GM23338 (cell line): ENCODE data around the gene OXNAD1. TPM values are rescaled to one million over a fixed set of nuclear protein-coding genes. Genes with fewer than 3 reads are reported as not detected.

Experiments used
- ATAC-seq: fragments of 200-7000 bp; cut with Tn5 transposase; 3 replicates; pipeline ENCODE4 v1.9.1; 2020
- DNase-seq: peaks from one replicate; pipeline ENCODE4 v3.0.0-alpha.2; 2015; ENCODE audit warnings: low spot score
- H2AFZ ChIP-seq: fragments of 200-600 bp; sonication (generic); 2 replicates; pipeline ENCODE4 v1.8.0; 2016; ENCODE audit warnings: antibody characterized with exemption, mild to moderate bottlenecking, moderate library complexity
- H3F3A ChIP-seq: fragments of 200-600 bp; sonication (generic); replicated peaks from 2 replicates; pipeline ENCODE4 v1.8.0; 2017; ENCODE audit warnings: antibody characterized with exemption, mixed run types, low read depth
- H3K27ac ChIP-seq: fragments of 200-600 bp; sonication (generic); 2 replicates; pipeline ENCODE4 v1.6.1; 2016; ENCODE audit warnings: low read depth
- H3K27me3 ChIP-seq: fragments of 200-600 bp; sonication (generic); 2 replicates; pipeline ENCODE4 v1.8.0; 2016; ENCODE audit warnings: mild to moderate bottlenecking, mixed run types, moderate library complexity; ENCODE audit not compliant: insufficient read depth
- H3K36me3 ChIP-seq: fragments of 200-600 bp; sonication (generic); 2 replicates; pipeline ENCODE4 v1.8.0; 2016; ENCODE audit warnings: mild to moderate bottlenecking; ENCODE audit not compliant: insufficient read depth
- H3K4me1 ChIP-seq: fragments of 200-600 bp; sonication (generic); 2 replicates; pipeline ENCODE4 v1.8.0; 2016; ENCODE audit warnings: mild to moderate bottlenecking, moderate library complexity; ENCODE audit not compliant: insufficient read depth
- H3K4me2 ChIP-seq: fragments of 200-600 bp; sonication (generic); 2 replicates; pipeline ENCODE4 v1.7.1; 2017; ENCODE audit warnings: mixed run types
- H3K4me3 ChIP-seq: fragments of 200-600 bp; sonication (generic); 2 replicates; pipeline ENCODE4 v1.6.1; 2016; ENCODE audit warnings: mixed run types
- H3K79me2 ChIP-seq: fragments of 200-600 bp; sonication (generic); replicated peaks from 2 replicates; pipeline ENCODE4 v1.8.0; 2017; ENCODE audit warnings: mild to moderate bottlenecking; ENCODE audit not compliant: insufficient read depth
- H3K9me2 ChIP-seq: fragments of 200-600 bp; sonication (generic); 2 replicates; pipeline ENCODE4 v1.8.0; 2017; ENCODE audit not compliant: insufficient read depth
- H4K20me1 ChIP-seq: fragments of 200-600 bp; sonication (generic); replicated peaks from 2 replicates; pipeline ENCODE4 v1.8.0; 2017; ENCODE audit warnings: mild to moderate bottlenecking; ENCODE audit not compliant: insufficient read depth
- H3K27ac Mint-ChIP-seq: 2 replicates; pipeline ENCODE4 v1.8.0; 2020; ENCODE audit warnings: inconsistent platforms, mild to moderate bottlenecking, moderate library complexity, mixed read lengths
- H3K27me3 Mint-ChIP-seq: 3 replicates; pipeline ENCODE4 v1.8.0; 2022; ENCODE audit warnings: low read depth, mild to moderate bottlenecking, moderate library complexity, mixed read lengths, inconsistent platforms; ENCODE audit not compliant: insufficient read depth, poor library complexity
- H3K36me3 Mint-ChIP-seq: 3 replicates; pipeline ENCODE4 v1.8.0; 2021; ENCODE audit warnings: low read depth, mild to moderate bottlenecking, inconsistent platforms, moderate library complexity, mixed read lengths
- H3K4me1 Mint-ChIP-seq: 3 replicates; pipeline ENCODE4 v1.8.0; 2020; ENCODE audit warnings: mild to moderate bottlenecking, inconsistent platforms, mixed read lengths
- H3K4me3 Mint-ChIP-seq: 3 replicates; pipeline ENCODE4 v1.8.0; 2021; ENCODE audit warnings: moderate library complexity, mild to moderate bottlenecking, inconsistent platforms, mixed read lengths
- H3K9me3 Mint-ChIP-seq: 3 replicates; pipeline ENCODE4 v1.8.0; 2020; ENCODE audit warnings: moderate library complexity, mild to moderate bottlenecking, inconsistent platforms, mixed read lengths
- CREB1 ChIP-seq: fragments of 250-450 bp; sonication (Bioruptor Pico); IDR thresholded peaks from 2 replicates; pipeline ENCODE4 v1.5.0; 2020; ENCODE audit warnings: low read depth, mild to moderate bottlenecking, moderate library complexity
- CTCF ChIP-seq, 2 experiments: fragments of 200-600 bp in 1 of 2; sonication (generic) in 1 of 2; conservative IDR thresholded peaks; 2 replicates each; pipeline versions ENCODE4 v1.5.1 to v1.6.1; 2016 to 2017; ENCODE audit warnings: antibody characterized with exemption in 2 of 2, low read depth in 2 of 2, mild to moderate bottlenecking in 2 of 2, moderate library complexity in 1 of 2
- ETS1 ChIP-seq: IDR thresholded peaks from 2 replicates; pipeline ENCODE4 v1.6.1; 2016; ENCODE audit warnings: antibody characterized with exemption
- EZH2 ChIP-seq: fragments of 200-600 bp; sonication (generic); IDR thresholded peaks from one replicate; pipeline ENCODE4 v1.8.0; 2017; ENCODE audit warnings: antibody characterized with exemption, mild to moderate bottlenecking, low read depth; ENCODE audit not compliant: unreplicated experiment
- EZH2phosphoT487 ChIP-seq: fragments of 200-600 bp; sonication (generic); IDR thresholded peaks from one replicate; pipeline ENCODE4 v1.8.1; 2018; ENCODE audit warnings: antibody characterized with exemption; ENCODE audit not compliant: unreplicated experiment
- JUNB ChIP-seq: IDR thresholded peaks from one replicate; pipeline ENCODE4 v1.6.1; 2016; ENCODE audit warnings: antibody characterized with exemption; ENCODE audit not compliant: unreplicated experiment
- NANOG ChIP-seq: IDR thresholded peaks from 2 replicates; pipeline ENCODE4 v1.6.1; 2016; ENCODE audit warnings: antibody characterized with exemption, borderline replicate concordance
- POLR2AphosphoS5 ChIP-seq: IDR thresholded peaks from 2 replicates; pipeline ENCODE4 v1.6.1; 2016; ENCODE audit warnings: antibody characterized with exemption, low read depth
- REST ChIP-seq: IDR thresholded peaks from one replicate; pipeline ENCODE4 v1.6.1; 2018; ENCODE audit warnings: antibody characterized with exemption; ENCODE audit not compliant: unreplicated experiment
- STAT1 ChIP-seq: IDR thresholded peaks from one replicate; pipeline ENCODE4 v1.6.1; 2016; ENCODE audit warnings: antibody characterized with exemption; ENCODE audit not compliant: unreplicated experiment
- ZNF114 ChIP-seq: fragments of 250-450 bp; sonication (Bioruptor Pico); IDR thresholded peaks from 2 replicates; pipeline ENCODE4 v1.5.0; 2020; ENCODE audit warnings: mild to moderate bottlenecking, moderate library complexity
- ZNF331 ChIP-seq: fragments of 250-450 bp; sonication (Bioruptor Pico); IDR thresholded peaks from 2 replicates; pipeline ENCODE4 v1.5.0; 2020; ENCODE audit warnings: low read depth, mild to moderate bottlenecking, moderate library complexity
- polyA plus RNA-seq: library from polyadenylated mRNA; unstranded; fragments of >200 nt; fragmentation: Nextera tagmentation; extraction: Ambion mirVana; gene quantifications from 2 replicates; pipeline ENCODE4 v1.2.1, GENCODE V29; 2016
- total RNA-seq: library from RNA; depleted of rRNA; stranded (reverse); fragments of >200 nt; shearing (Covaris generic); gene quantifications from 2 replicates; pipeline ENCODE4 v1.2.3, GENCODE V29; 2014

OXNAD1 gene
- total and polyA plus RNA-seq, 2 experiments from 2014 or later, result 22.9 to 34.2 TPM

- Mint-ChIP-seq H3K9me3 (peaks cover 10% of the 10 kb centered on the region), H3K27me3 (peaks cover 8% of the 10 kb centered on the region), H3K27ac (no peak overlapping the region; the same call in 1 of the 2 replicates), H3K4me3 (no peak overlapping the region), H3K4me1 (no peaks in the 10 kb centered on the region; the same call in 1 of the 3 replicates), H3K36me3 (peaks cover 38% of the 10 kb centered on the region)
- no peak overlapping the region for H3K27ac ChIP-seq
- H3K9me2 ChIP-seq, result no peaks in the 10 kb centered on the region
- ATAC-seq (peak; percentile 59), DNase-seq (no peak)
- H3K4me3 ChIP-seq, result no peak overlapping the region
- no peaks in the 10 kb centered on the region for H3K36me3 ChIP-seq
- H3K4me2 ChIP-seq, result no peak overlapping the region
- TF ChIP-seq CREB1 (CRISPR knock-in tag), result no peak
- no peak for TF ChIP-seq EZH2
- TF ChIP-seq REST, result no peak
- TF ChIP-seq JUNB, result no peak
- no peak for TF ChIP-seq ETS1
- no peaks in the 10 kb centered on the region for H3K79me2 ChIP-seq
- H3K27me3 ChIP-seq, result no peaks in the 10 kb centered on the region
- H4K20me1 ChIP-seq, result no peaks in the 10 kb centered on the region
- H2AFZ ChIP-seq, result no peak overlapping the region
- no peaks in the 10 kb centered on the region for H3F3A ChIP-seq
- H3K4me1 ChIP-seq, result 0 out of 2 replicates have a peak, but pooled peaks cover 6% of the 10 kb centered on the region
Measured at GRCh38 chr3:16335772-16336645, 71.0 kb downstream of the OXNAD1 start.

GRCh38 chr3:16336825-16337224, 71.8 kb downstream of the OXNAD1 start:
- H2AFZ ChIP-seq, result no peak overlapping the region
- no peaks in the 10 kb centered on the region for H3K27me3 ChIP-seq
- Mint-ChIP-seq H3K4me3 (no peak overlapping the region), H3K4me1 (no peaks in the 10 kb centered on the region; the same call in 1 of the 3 replicates), H3K27me3 (peaks cover 8% of the 10 kb centered on the region), H3K36me3 (peaks cover 30% of the 10 kb centered on the region), H3K9me3 (peaks cover 5% of the 10 kb centered on the region), H3K27ac (no peak overlapping the region)
- DNase-seq (no peak), ATAC-seq (no peak)
- 0 out of 2 replicates have a peak, but pooled peaks cover 6% of the 10 kb centered on the region for H3K4me1 ChIP-seq
- H3K4me2 ChIP-seq, result no peak overlapping the region
- no peak overlapping the region for H3K4me3 ChIP-seq
- H3K27ac ChIP-seq, result no peak overlapping the region
- H3K79me2 ChIP-seq, result no peaks in the 10 kb centered on the region
- H3K36me3 ChIP-seq, result no peaks in the 10 kb centered on the region
- no peaks in the 10 kb centered on the region for H3F3A ChIP-seq
- no peaks in the 10 kb centered on the region for H4K20me1 ChIP-seq
- H3K9me2 ChIP-seq, result no peaks in the 10 kb centered on the region
- no peak for TF ChIP-seq ZNF114 (CRISPR knock-in tag)
- no peak for TF ChIP-seq EZH2phosphoT487
- no peak for TF ChIP-seq REST
- no peak for TF ChIP-seq POLR2AphosphoS5
- TF ChIP-seq EZH2, result no peak
- no peak for TF ChIP-seq ZNF331
- TF ChIP-seq STAT1, result no peak
- no peak for TF ChIP-seq JUNB
- TF ChIP-seq CTCF (conservative IDR thresholded peaks at IDR 0.05; ENCODE audit: low read depth in 2 of 2), result no peak
- TF ChIP-seq NANOG, result no peak
